H1 (cell line): ENCODE results near the gene JAKMIP1. TPM values are rescaled to one million over a fixed set of nuclear protein-coding genes. Genes with fewer than 3 reads are reported as not detected.

Experiments
- SP2 ChIP-seq: IDR thresholded peaks from 2 replicates; pipeline ENCODE4 v1.6.1; 2012; ENCODE audit warnings: mild to moderate bottlenecking, low read length, inconsistent platforms
- TCF12 ChIP-seq: IDR thresholded peaks from 2 replicates; pipeline ENCODE4 v1.6.1; 2011; ENCODE audit warnings: low read depth, mild to moderate bottlenecking, low read length
- polyA plus RNA-seq, 7 experiments: library from polyadenylated mRNA; depleted of rRNA in 3 of 7; stranded (reverse) in 5 of 7; unstranded in 2 of 7; fragments of >200 nt in 5 of 7; fragments of 200-250 nt in 2 of 7; gene quantifications; 1 replicate in 5 of 7; 2 replicates in 1 of 7; 4 replicates in 1 of 7; pipeline versions ENCODE4 v1.2.1 to v1.2.3, GENCODE V29; 2011 to 2013; ENCODE audit warnings: missing spikeins in 2 of 7, mixed read lengths in 2 of 7
- total RNA-seq: library from RNA; stranded (reverse); fragmentation: NEBNext Ultra II Directional; extraction: Animal tissue kit (Norgen Biotek cat#: 25700); gene quantifications from 2 replicates; pipeline ENCODE4 v1.2.1, GENCODE V29; 2021
- TF ChIP-seq, protein P1 (sequence below): IDR thresholded peaks from 2 replicates; pipeline ENCODE4 v1.6.1; 2011; ENCODE audit warnings: low read length, improper control_type of control experiment

Gene JAKMIP1
- total and polyA plus RNA-seq, 2 of the 8 experiments (the other 6 are each of a cell fraction or from before 2014, with no cell fraction given), result 2.5 to 4.4 TPM

DNA sequence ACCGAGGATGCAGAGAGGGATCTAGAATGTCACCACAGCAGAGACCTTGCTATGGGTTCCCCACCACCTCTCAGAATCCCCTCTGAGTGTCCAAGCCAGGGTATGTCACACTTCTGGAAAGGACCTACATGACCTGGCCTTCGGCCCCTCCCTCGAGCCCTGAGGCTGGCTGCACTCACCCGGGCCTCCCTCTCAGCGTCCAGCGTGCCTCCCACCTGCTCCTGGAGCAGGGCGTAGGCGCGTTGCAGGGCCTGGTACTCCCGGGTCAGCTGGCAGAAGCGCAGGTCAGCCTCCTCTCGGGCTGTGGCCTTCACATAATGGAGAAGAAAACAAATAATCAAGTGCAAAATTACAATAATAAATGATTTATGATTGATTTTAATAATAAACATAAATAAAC is 138.2 kb downstream of the JAKMIP1 start (continued):
- TF ChIP-seq SP2, result no peak
- TF ChIP-seq TCF12, result no peak
- TF ChIP-seq, protein P1, sequence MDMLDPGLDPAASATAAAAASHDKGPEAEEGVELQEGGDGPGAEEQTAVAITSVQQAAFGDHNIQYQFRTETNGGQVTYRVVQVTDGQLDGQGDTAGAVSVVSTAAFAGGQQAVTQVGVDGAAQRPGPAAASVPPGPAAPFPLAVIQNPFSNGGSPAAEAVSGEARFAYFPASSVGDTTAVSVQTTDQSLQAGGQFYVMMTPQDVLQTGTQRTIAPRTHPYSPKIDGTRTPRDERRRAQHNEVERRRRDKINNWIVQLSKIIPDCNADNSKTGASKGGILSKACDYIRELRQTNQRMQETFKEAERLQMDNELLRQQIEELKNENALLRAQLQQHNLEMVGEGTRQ, result no peak
- TF ChIP-seq, all 59 proteins: peak for 0
